A204.1 (cell line): ENCODE results near the gene SPDYE6.
"Not testable (repeated sequence)": the region's sequence is repeated elsewhere in the genome, so short reads cannot be mapped to it uniquely, and the experiment has no call there.

Source experiments
- FAIRE-seq: peaks from 2 replicates; lab custom pipeline; 2012; peaks lifted over from hg19 to GRCh38; lab: Jason Lieb, UNC

SPDYE6 gene

GRCh38 chr7:102363549-102364393 lies 7.5 kb upstream of the SPDYE6 start:
- FAIRE-seq, result peak; percentile 35

GRCh38 chr7:102346983-102347382 lies 9.3 kb downstream of the SPDYE6 start:
- FAIRE-seq, result not testable (repeated sequence)

GRCh38 chr7:102340599-102341368 lies 15.5 kb downstream of the SPDYE6 start:
- not testable (repeated sequence) for FAIRE-seq

- not testable (repeated sequence) for FAIRE-seq
Measured at GRCh38 chr7:102337420-102337819, 18.8 kb downstream of the SPDYE6 start.

- not testable (repeated sequence) for FAIRE-seq
Measured at GRCh38 chr7:102337002-102337401, 19.2 kb downstream of the SPDYE6 start.

- not testable (repeated sequence) for FAIRE-seq
Measured at GRCh38 chr7:102335574-102335973, 20.7 kb downstream of the SPDYE6 start.

- not testable (repeated sequence) for FAIRE-seq
Measured at GRCh38 chr7:102330666-102331460, 25.4 kb downstream of the SPDYE6 start.

- not testable (repeated sequence) for FAIRE-seq
Measured at GRCh38 chr7:102329366-102329765, 26.9 kb downstream of the SPDYE6 start.

GRCh38 chr7:102328863-102329262 lies 27.4 kb downstream of the SPDYE6 start:
- not testable (repeated sequence) for FAIRE-seq

- FAIRE-seq, result not testable (repeated sequence)
Measured at GRCh38 chr7:102327183-102327582, 29.1 kb downstream of the SPDYE6 start.

GRCh38 chr7:102326157-102326889 lies 29.9 kb downstream of the SPDYE6 start:
- no peak for FAIRE-seq

- not testable (repeated sequence) for FAIRE-seq
Measured at GRCh38 chr7:102325106-102325505, 31.1 kb downstream of the SPDYE6 start.

- FAIRE-seq, result no peak
Measured at GRCh38 chr7:102323914-102324195, 32.4 kb downstream of the SPDYE6 start.

GRCh38 chr7:102322202-102322715 lies 34.0 kb downstream of the SPDYE6 start:
- FAIRE-seq, result no peak

GRCh38 chr7:102321351-102322201 lies 34.7 kb downstream of the SPDYE6 start:
- no peak for FAIRE-seq

- no peak for FAIRE-seq
Measured at GRCh38 chr7:102320601-102321350, 35.5 kb downstream of the SPDYE6 start.

- no peak for FAIRE-seq
Measured at GRCh38 chr7:102320181-102320580, 36.1 kb downstream of the SPDYE6 start.

- FAIRE-seq, result no peak
Measured at GRCh38 chr7:102319671-102320070, 36.6 kb downstream of the SPDYE6 start.

GRCh38 chr7:102318482-102318971 lies 37.7 kb downstream of the SPDYE6 start:
- FAIRE-seq, result no peak
